Activated naive CD4-positive, alpha-beta T cell treated with anti-CD3 and anti-CD28 coated beads, Interleukin-2, amount 50 U/mL, for 24 hours (primary cell): Measurements from ENCODE around the gene CLSTN2.

Experiments
- H3K27ac Mint-ChIP-seq: one replicate; pipeline ENCODE4 v1.8.0; 2021; ENCODE audit warnings: mild to moderate bottlenecking, mixed read lengths
- H3K27me3 Mint-ChIP-seq: one replicate; pipeline ENCODE4 v1.8.0; 2021; ENCODE audit warnings: mixed read lengths
- H3K36me3 Mint-ChIP-seq: one replicate; pipeline ENCODE4 v1.8.0; 2021; ENCODE audit warnings: mixed read lengths
- H3K4me1 Mint-ChIP-seq: one replicate; pipeline ENCODE4 v1.8.0; 2021; ENCODE audit warnings: mixed read lengths
- H3K4me3 Mint-ChIP-seq: one replicate; pipeline ENCODE4 v1.8.0; 2021; ENCODE audit warnings: mild to moderate bottlenecking, mixed read lengths
- H3K9me3 Mint-ChIP-seq: one replicate; pipeline ENCODE4 v1.8.0; 2021; ENCODE audit warnings: mixed read lengths

Gene CLSTN2

GRCh38 chr3:140288595-140288994 is 353.6 kb downstream of the CLSTN2 start:
- Mint-ChIP-seq H3K4me3 (no peak overlapping the region), H3K9me3 (peaks cover 9% of the 10 kb centered on the region), H3K4me1 (no peaks in the 10 kb centered on the region), H3K27me3 (peaks cover 7% of the 10 kb centered on the region), H3K36me3 (no peaks in the 10 kb centered on the region), H3K27ac (no peak overlapping the region)

- H3K36me3 Mint-ChIP-seq: no peaks in the 10 kb centered on the region
Observed at GRCh38 chr3:140290105-140290504, 355.1 kb downstream of the CLSTN2 start.

GRCh38 chr3:140292170-140292569 is 357.2 kb downstream of the CLSTN2 start:
- Mint-ChIP-seq H3K9me3 (peaks cover 9% of the 10 kb centered on the region), H3K27ac (no peak overlapping the region), H3K27me3 (peaks cover 3% of the 10 kb centered on the region), H3K36me3 (no peaks in the 10 kb centered on the region), H3K4me1 (no peaks in the 10 kb centered on the region), H3K4me3 (no peak overlapping the region)

More at GRCh38 chr3:140290105-140290504, 355.1 kb downstream of the CLSTN2 start:
- Mint-ChIP-seq H3K27ac (no peak overlapping the region), H3K9me3 (peaks cover 9% of the 10 kb centered on the region), H3K4me3 (no peak overlapping the region), H3K4me1 (no peaks in the 10 kb centered on the region), H3K27me3 (peaks cover 7% of the 10 kb centered on the region)

- no peaks in the 10 kb centered on the region for H3K36me3 Mint-ChIP-seq
- H3K4me1 Mint-ChIP-seq: no peaks in the 10 kb centered on the region
- no peak overlapping the region for H3K4me3 Mint-ChIP-seq
- H3K27me3 Mint-ChIP-seq: peaks cover 3% of the 10 kb centered on the region
- no peak overlapping the region for H3K27ac Mint-ChIP-seq
- H3K9me3 Mint-ChIP-seq: peaks cover 9% of the 10 kb centered on the region
Observed at GRCh38 chr3:140292684-140293083, 357.7 kb downstream of the CLSTN2 start.

GRCh38 chr3:140294058-140294457 is 359.1 kb downstream of the CLSTN2 start:
- no peak overlapping the region for H3K4me3 Mint-ChIP-seq

GRCh38 chr3:140296796-140297352 is 361.9 kb downstream of the CLSTN2 start:
- Mint-ChIP-seq H3K4me3 (no peak overlapping the region), H3K4me1 (no peaks in the 10 kb centered on the region), H3K27me3 (peaks cover 3% of the 10 kb centered on the region), H3K9me3 (peaks cover 6% of the 10 kb centered on the region), H3K27ac (no peak overlapping the region), H3K36me3 (no peaks in the 10 kb centered on the region)

More at GRCh38 chr3:140294058-140294457, 359.1 kb downstream of the CLSTN2 start:
- Mint-ChIP-seq H3K27ac (no peak overlapping the region), H3K4me1 (no peaks in the 10 kb centered on the region), H3K27me3 (peaks cover 3% of the 10 kb centered on the region), H3K9me3 (peaks cover 9% of the 10 kb centered on the region), H3K36me3 (no peaks in the 10 kb centered on the region)

GRCh38 chr3:140298043-140298442 is 363.1 kb downstream of the CLSTN2 start:
- H3K4me1 Mint-ChIP-seq: no peaks in the 10 kb centered on the region
- H3K9me3 Mint-ChIP-seq: no peaks in the 10 kb centered on the region
- H3K27ac Mint-ChIP-seq: no peak overlapping the region
- H3K27me3 Mint-ChIP-seq: peaks cover 4% of the 10 kb centered on the region
- no peaks in the 10 kb centered on the region for H3K36me3 Mint-ChIP-seq
- no peak overlapping the region for H3K4me3 Mint-ChIP-seq

GRCh38 chr3:140298569-140299070 is 363.6 kb downstream of the CLSTN2 start:
- Mint-ChIP-seq H3K36me3 (no peaks in the 10 kb centered on the region), H3K4me3 (no peak overlapping the region), H3K27ac (no peak overlapping the region), H3K9me3 (no peaks in the 10 kb centered on the region), H3K27me3 (peaks cover 4% of the 10 kb centered on the region), H3K4me1 (no peaks in the 10 kb centered on the region)

- Mint-ChIP-seq H3K4me3 (no peak overlapping the region), H3K36me3 (no peaks in the 10 kb centered on the region), H3K27ac (no peak overlapping the region), H3K9me3 (no peaks in the 10 kb centered on the region), H3K27me3 (peaks cover 8% of the 10 kb centered on the region), H3K4me1 (no peaks in the 10 kb centered on the region)
Observed at GRCh38 chr3:140303875-140304274, 368.9 kb downstream of the CLSTN2 start.

GRCh38 chr3:140308535-140308934 is 373.6 kb downstream of the CLSTN2 start:
- Mint-ChIP-seq H3K4me1 (no peaks in the 10 kb centered on the region), H3K4me3 (no peak overlapping the region), H3K36me3 (no peaks in the 10 kb centered on the region), H3K27me3 (peaks cover 10% of the 10 kb centered on the region), H3K27ac (no peak overlapping the region), H3K9me3 (no peaks in the 10 kb centered on the region)

GRCh38 chr3:140311428-140311827 is 376.4 kb downstream of the CLSTN2 start:
- Mint-ChIP-seq H3K4me3 (no peak overlapping the region), H3K27ac (no peak overlapping the region), H3K27me3 (peaks cover 7% of the 10 kb centered on the region), H3K36me3 (no peaks in the 10 kb centered on the region), H3K4me1 (no peaks in the 10 kb centered on the region), H3K9me3 (no peaks in the 10 kb centered on the region)

- Mint-ChIP-seq H3K27me3 (peaks cover 8% of the 10 kb centered on the region), H3K9me3 (no peaks in the 10 kb centered on the region), H3K36me3 (no peaks in the 10 kb centered on the region), H3K4me1 (no peaks in the 10 kb centered on the region), H3K27ac (no peak overlapping the region), H3K4me3 (no peak overlapping the region)
Observed at GRCh38 chr3:140315955-140316354, 381.0 kb downstream of the CLSTN2 start.

- H3K27ac Mint-ChIP-seq: no peak overlapping the region
- H3K9me3 Mint-ChIP-seq: no peaks in the 10 kb centered on the region
- no peaks in the 10 kb centered on the region for H3K4me1 Mint-ChIP-seq
- H3K36me3 Mint-ChIP-seq: no peaks in the 10 kb centered on the region
- H3K27me3 Mint-ChIP-seq: peaks cover 9% of the 10 kb centered on the region
- H3K4me3 Mint-ChIP-seq: no peak overlapping the region
Observed at GRCh38 chr3:140316466-140316865, 381.5 kb downstream of the CLSTN2 start.

- no peaks in the 10 kb centered on the region for H3K9me3 Mint-ChIP-seq
- no peaks in the 10 kb centered on the region for H3K36me3 Mint-ChIP-seq
- no peak overlapping the region for H3K27ac Mint-ChIP-seq
- H3K4me1 Mint-ChIP-seq: no peaks in the 10 kb centered on the region
- H3K4me3 Mint-ChIP-seq: no peak overlapping the region
- H3K27me3 Mint-ChIP-seq: peaks cover 9% of the 10 kb centered on the region
Observed at GRCh38 chr3:140316868-140317400, 381.9 kb downstream of the CLSTN2 start.

- Mint-ChIP-seq H3K36me3 (no peaks in the 10 kb centered on the region), H3K27me3 (peaks cover 6% of the 10 kb centered on the region), H3K27ac (no peak overlapping the region), H3K4me3 (no peak overlapping the region), H3K9me3 (no peaks in the 10 kb centered on the region), H3K4me1 (no peaks in the 10 kb centered on the region)
Observed at GRCh38 chr3:140319739-140320138, 384.8 kb downstream of the CLSTN2 start.

GRCh38 chr3:140323561-140323960 is 388.6 kb downstream of the CLSTN2 start:
- H3K27ac Mint-ChIP-seq: no peak overlapping the region
- H3K4me1 Mint-ChIP-seq: no peaks in the 10 kb centered on the region
- no peaks in the 10 kb centered on the region for H3K36me3 Mint-ChIP-seq
- H3K4me3 Mint-ChIP-seq: no peak overlapping the region
- H3K27me3 Mint-ChIP-seq: peaks cover 2% of the 10 kb centered on the region
- no peaks in the 10 kb centered on the region for H3K9me3 Mint-ChIP-seq

- no peaks in the 10 kb centered on the region for H3K36me3 Mint-ChIP-seq
- no peaks in the 10 kb centered on the region for H3K4me1 Mint-ChIP-seq
Observed at GRCh38 chr3:140332131-140332530, 397.1 kb downstream of the CLSTN2 start.

More at GRCh38 chr3:140332131-140332530, 397.1 kb downstream of the CLSTN2 start:
- Mint-ChIP-seq H3K27ac (no peak overlapping the region), H3K4me3 (no peak overlapping the region), H3K9me3 (no peaks in the 10 kb centered on the region), H3K27me3 (peaks cover 5% of the 10 kb centered on the region)
